Measurements from ENCODE around the gene ADH6. TPM values are rescaled to one million over a fixed set of nuclear protein-coding genes. Genes with fewer than 3 reads are reported as not detected.

The ADH6 gene
- total and polyA plus RNA-seq, 9 of the 15 experiments (the other 6 are each of a cell fraction or from before 2014, with no cell fraction given), result 0.13 TPM; not detected in 8

DNA sequence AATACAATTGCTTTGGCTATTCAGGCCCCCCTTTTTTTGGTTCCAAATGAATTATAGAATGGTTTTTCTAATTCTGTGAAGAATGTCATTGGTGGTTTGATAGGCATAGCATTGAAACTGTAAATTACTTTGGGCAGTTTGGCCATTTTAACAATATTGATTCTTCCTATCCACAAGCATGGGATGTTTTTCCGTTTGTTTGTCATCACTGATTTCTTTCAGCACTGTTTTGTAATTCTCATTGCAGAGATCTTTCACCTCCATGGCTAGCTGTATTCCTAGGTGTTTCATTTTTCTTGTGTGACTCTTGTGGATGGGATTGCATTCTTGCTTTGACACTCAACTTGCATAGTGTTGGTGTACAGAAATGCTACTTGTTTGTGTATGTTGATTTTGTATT, 33.0 kb downstream of the ADH6 start (continued):
- TF ChIP-seq REST (IDR thresholded peaks at IDR 0.05; ENCODE audit: borderline replicate concordance) (no peak), REST (CRISPR knock-in tag; IDR thresholded peaks at IDR 0.05; ENCODE audit: low read depth) (no peak), ZNF444 (CRISPR knock-in tag; IDR thresholded peaks at IDR 0.05) (no peak), CBX2 (IDR thresholded peaks at IDR 0.05; ENCODE audit: insufficient read depth, low read length, poor library complexity, severe bottlenecking) (no peak), NFATC3 (IDR thresholded peaks at IDR 0.05) (no peak), NR1H2 (CRISPR knock-in tag; IDR thresholded peaks at IDR 0.05) (no peak), KAT8 (IDR thresholded peaks at IDR 0.05; ENCODE audit: low read depth) (no peak), ZNF551 (CRISPR knock-in tag; IDR thresholded peaks at IDR 0.05) (no peak), GATA2 (CRISPR knock-in tag; IDR thresholded peaks at IDR 0.05) (no peak), TAF7 (tag; IDR thresholded peaks at IDR 0.05) (no peak), CLOCK (CRISPR knock-in tag; IDR thresholded peaks at IDR 0.05; ENCODE audit: borderline replicate concordance) (no peak), DNMT1 (IDR thresholded peaks at IDR 0.05) (no peak), HNRNPK (IDR thresholded peaks at IDR 0.05; ENCODE audit: low read depth, low read length, poor library complexity, severe bottlenecking) (no peak), ZNF253 (CRISPR knock-in tag; conservative IDR thresholded peaks at IDR 0.05) (no peak), RBM14 (IDR thresholded peaks at IDR 0.05; ENCODE audit: borderline replicate concordance, insufficient read depth, low read depth, low read length) (no peak)
- TF ChIP-seq, protein P1, sequence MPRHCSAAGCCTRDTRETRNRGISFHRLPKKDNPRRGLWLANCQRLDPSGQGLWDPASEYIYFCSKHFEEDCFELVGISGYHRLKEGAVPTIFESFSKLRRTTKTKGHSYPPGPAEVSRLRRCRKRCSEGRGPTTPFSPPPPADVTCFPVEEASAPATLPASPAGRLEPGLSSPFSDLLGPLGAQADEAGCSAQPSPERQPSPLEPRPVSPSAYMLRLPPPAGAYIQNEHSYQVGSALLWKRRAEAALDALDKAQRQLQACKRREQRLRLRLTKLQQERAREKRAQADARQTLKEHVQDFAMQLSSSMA (CRISPR knock-in tag; IDR thresholded peaks at IDR 0.05), result no peak

Measured in K562 (cell line).